ENCODE results near the gene MCRIP2.
A peak's percentile ranks its signal among the peaks of the same experiment; 100 is the strongest.

The MCRIP2 gene

GRCh38 chr16:649631-650030 lies 8.0 kb downstream of the MCRIP2 start:
- DNase-seq: no peak

- no peak for DNase-seq
Measured at GRCh38 chr16:651844-652243, 10.2 kb downstream of the MCRIP2 start.

- DNase-seq: no peak
Measured at GRCh38 chr16:652454-653305, 11.1 kb downstream of the MCRIP2 start.

- no peak for DNase-seq
Measured at GRCh38 chr16:654034-654433, 12.4 kb downstream of the MCRIP2 start.

- no peak for DNase-seq
Measured at GRCh38 chr16:657487-657886, 15.9 kb downstream of the MCRIP2 start.

GRCh38 chr16:658679-659571 lies 17.3 kb downstream of the MCRIP2 start:
- no peak for DNase-seq

DNA sequence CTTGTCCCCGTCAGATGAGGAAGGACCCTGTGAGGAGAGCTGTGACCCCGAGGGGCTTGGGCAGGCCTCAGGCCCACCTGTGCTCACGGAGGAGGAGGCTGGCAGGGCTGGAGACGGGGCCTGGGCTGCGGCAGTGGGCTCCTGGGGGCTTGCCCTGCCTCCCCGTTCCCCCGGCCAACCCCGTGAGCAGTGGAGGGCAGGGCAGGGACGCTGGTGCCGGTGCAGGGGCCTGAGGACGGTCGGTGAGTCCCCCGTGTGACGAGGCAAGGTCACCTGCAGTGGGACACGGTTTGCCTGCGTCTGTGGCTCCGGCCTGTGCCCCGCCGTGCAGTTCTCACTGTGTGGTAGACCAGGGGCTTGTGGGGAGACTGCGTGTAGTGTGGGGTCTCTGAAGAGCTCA lies 18.0 kb downstream of the MCRIP2 start:
- no peak for DNase-seq

DNA sequence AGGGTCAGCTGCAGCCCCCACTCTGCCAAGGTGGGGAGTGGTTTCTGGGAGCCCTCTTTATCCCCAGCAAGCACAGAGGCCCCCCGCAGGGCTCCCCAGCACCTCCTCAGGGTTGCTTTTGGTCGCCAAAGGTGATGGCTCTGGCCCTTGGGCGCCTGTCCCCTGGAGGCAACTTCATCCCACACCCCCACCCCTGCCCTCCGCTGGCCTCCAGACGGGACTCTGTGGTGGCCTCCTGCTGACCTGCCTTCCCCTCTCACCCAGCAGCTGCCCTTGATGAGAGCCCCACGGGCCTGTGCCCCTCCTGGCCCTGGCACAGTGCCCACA lies 18.5 kb downstream of the MCRIP2 start:
- DNase-seq: no peak

DNA sequence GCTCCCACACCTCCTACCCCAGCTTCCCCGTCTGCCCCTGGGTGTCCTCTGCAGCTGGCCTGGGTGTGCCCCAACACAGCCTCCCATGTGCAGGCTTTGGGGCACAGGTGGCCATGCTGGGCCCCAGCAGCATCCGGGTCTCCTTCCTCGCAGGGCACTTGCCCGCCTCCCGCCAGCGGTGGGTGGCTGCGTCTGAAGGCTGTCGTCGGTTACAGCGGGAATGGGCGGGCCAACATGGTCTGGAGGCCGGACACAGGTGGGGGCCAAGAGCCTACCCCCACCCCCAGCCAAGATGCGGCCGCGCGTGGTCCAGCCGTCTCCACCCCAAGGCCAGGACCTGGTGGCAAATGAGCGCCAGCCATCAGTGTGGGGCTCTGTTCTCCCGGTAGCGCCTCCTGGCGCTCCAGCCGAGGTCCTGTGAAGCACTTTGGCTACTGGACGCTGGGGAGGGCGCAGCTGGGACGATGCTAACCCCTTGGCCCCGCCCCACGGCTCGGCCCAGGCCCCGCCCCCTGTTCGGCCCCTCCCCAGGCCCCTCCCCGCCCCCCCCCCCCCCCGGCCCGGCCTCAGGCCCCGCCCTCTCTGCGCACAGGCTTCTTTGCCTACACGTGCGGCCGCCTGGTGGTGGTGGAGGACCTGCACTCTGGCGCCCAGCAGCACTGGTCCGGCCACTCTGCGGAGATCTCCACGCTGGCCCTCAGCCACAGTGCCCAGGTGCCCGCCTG lies 19.0 kb downstream of the MCRIP2 start:
- peak; percentile 39 for DNase-seq

DNA sequence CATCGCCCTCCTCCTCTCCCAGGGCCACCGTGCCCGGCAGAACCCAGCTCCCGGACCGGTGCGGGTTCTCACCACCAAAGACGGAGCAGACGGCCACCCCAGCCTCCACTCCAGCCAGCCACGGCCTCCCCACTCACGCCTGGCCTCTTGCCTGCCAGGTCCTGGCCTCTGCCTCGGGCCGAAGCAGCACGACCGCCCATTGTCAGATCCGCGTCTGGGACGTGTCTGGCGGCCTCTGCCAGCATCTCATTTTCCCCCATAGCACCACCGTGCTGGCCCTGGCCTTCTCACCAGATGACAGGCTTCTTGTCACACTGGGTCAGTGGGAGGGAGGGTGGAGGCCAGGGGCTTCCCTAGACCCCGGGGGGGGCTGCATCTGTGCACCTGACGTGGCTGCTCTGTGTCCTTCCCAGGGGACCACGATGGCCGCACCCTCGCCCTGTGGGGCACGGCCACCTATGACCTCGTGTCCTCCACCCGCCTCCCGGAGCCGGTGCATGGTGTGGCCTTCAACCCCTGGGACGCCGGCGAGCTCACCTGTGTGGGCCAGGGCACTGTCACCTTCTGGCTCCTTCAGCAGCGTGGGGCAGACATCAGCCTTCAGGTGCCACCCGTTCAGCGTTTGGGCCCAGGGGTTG lies 19.7 kb downstream of the MCRIP2 start:
- no peak for DNase-seq

GRCh38 chr16:662095-662494 lies 20.5 kb downstream of the MCRIP2 start:
- no peak for DNase-seq

GRCh38 chr16:662597-662996 lies 21.0 kb downstream of the MCRIP2 start:
- no peak for DNase-seq

GRCh38 chr16:666572-666971 lies 24.9 kb downstream of the MCRIP2 start:
- no peak for DNase-seq

- no peak for DNase-seq
Measured at GRCh38 chr16:667113-667779, 25.6 kb downstream of the MCRIP2 start.

- DNase-seq: peak; percentile 85
Measured at GRCh38 chr16:667780-668518, 26.3 kb downstream of the MCRIP2 start, which contains the start of gene RHOT2. TSS of gene RHOT2 (plus strand) at chr16:668132. CDS start at chr16:668200, 68 bp downstream.

DNA sequence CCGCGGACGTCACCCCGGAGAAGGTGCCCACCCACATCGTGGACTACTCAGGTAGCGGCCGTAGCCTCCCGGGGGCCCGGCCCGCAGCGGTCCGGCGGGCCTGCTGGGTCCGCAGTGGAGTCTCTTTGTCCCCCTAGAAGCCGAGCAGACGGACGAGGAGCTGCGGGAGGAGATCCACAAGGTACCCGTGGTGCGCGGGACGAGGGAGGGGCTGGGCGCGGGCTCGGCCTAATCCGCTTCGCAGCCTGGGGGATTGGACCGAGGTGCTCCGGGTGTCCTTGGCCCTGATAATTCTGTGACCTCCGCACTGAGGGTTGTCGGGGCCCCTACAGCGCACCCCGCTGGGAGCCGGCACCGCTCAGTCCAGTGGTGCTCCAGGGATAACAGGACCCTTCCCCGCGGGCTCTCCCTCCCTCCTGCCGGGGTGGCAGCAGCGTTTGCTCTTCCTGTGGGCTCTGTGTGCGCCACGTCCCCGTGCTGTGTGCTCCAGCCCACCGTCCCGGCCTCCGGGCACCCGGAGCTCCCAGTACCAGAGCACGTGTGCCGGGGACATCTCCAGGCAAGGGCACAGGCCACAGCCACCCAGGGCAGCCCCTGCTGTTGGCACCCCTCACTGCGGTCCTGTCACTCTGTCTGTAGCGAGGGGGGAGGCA lies 27.0 kb downstream of the MCRIP2 start:
- DNase-seq: no peak

GRCh38 chr16:669666-670065 lies 28.0 kb downstream of the MCRIP2 start:
- DNase-seq: no peak

GRCh38 chr16:670485-671352 lies 29.1 kb downstream of the MCRIP2 start:
- DNase-seq: no peak

GRCh38 chr16:671353-672131 lies 29.9 kb downstream of the MCRIP2 start:
- no peak for DNase-seq

All from kidney glomerular epithelial cell (primary cell).